HG03135 (cell line): Measurements from ENCODE around the gene INPP4A.

Source experiments
- ATAC-seq: cut with Tn5 transposase; IDR thresholded peaks from one replicate; pipeline ENCODE4 v1.9.1; 2021; ENCODE audit warnings: mild to moderate bottlenecking, moderate library complexity; ENCODE audit not compliant: unreplicated experiment

The INPP4A gene

GRCh38 chr2:98474979-98475632, 30.4 kb downstream of the INPP4A start:
- no peak for ATAC-seq

- peak; percentile 27 for ATAC-seq
Measured at GRCh38 chr2:98476192-98476868, 31.7 kb downstream of the INPP4A start.

GRCh38 chr2:98477036-98477435, 32.4 kb downstream of the INPP4A start:
- ATAC-seq, result no peak

GRCh38 chr2:98477506-98477905, 32.8 kb downstream of the INPP4A start:
- ATAC-seq, result no peak

- ATAC-seq, result no peak
Measured at GRCh38 chr2:98478088-98478551, 33.5 kb downstream of the INPP4A start.

GRCh38 chr2:98478907-98479306, 34.2 kb downstream of the INPP4A start:
- ATAC-seq, result no peak

GRCh38 chr2:98479371-98479770, 34.7 kb downstream of the INPP4A start:
- no peak for ATAC-seq

- ATAC-seq, result no peak
Measured at GRCh38 chr2:98479959-98480524, 35.4 kb downstream of the INPP4A start.

GRCh38 chr2:98480598-98480997, 35.9 kb downstream of the INPP4A start:
- ATAC-seq, result no peak

GRCh38 chr2:98482362-98482761, 37.7 kb downstream of the INPP4A start:
- ATAC-seq, result no peak

GRCh38 chr2:98483257-98483861, 38.7 kb downstream of the INPP4A start:
- ATAC-seq, result peak; percentile 65

GRCh38 chr2:98484121-98484557, 39.5 kb downstream of the INPP4A start:
- no peak for ATAC-seq

- ATAC-seq, result no peak
Measured at GRCh38 chr2:98484652-98485452, 40.2 kb downstream of the INPP4A start.

GRCh38 chr2:98485453-98485755, 40.7 kb downstream of the INPP4A start:
- no peak for ATAC-seq

GRCh38 chr2:98486374-98486981, 41.8 kb downstream of the INPP4A start:
- ATAC-seq, result no peak

GRCh38 chr2:98487101-98487805, 42.6 kb downstream of the INPP4A start:
- no peak for ATAC-seq

- ATAC-seq, result peak; percentile 60
Measured at GRCh38 chr2:98487806-98488189, 43.1 kb downstream of the INPP4A start.

- no peak for ATAC-seq
Measured at GRCh38 chr2:98488252-98488651, 43.6 kb downstream of the INPP4A start.

GRCh38 chr2:98489486-98489885, 44.8 kb downstream of the INPP4A start:
- no peak for ATAC-seq
